Epithelial cell of esophagus (primary cell): ENCODE results near the gene SLC2A4.

Experiments
- DNase-seq: peaks from one replicate; pipeline ENCODE4 v3.0.0; 2010; ENCODE audit warnings: low read depth
- H3K4me3 ChIP-seq: 2 replicates; pipeline ENCODE4 v1.5.1; 2011; ENCODE audit warnings: mild to moderate bottlenecking, low read length, control low read depth
- TF ChIP-seq, protein P1 (sequence below): IDR thresholded peaks from 2 replicates; pipeline ENCODE4 v1.5.1; 2011; ENCODE audit warnings: low read depth, mild to moderate bottlenecking, low read length, control low read depth, inconsistent platforms; ENCODE audit not compliant: insufficient read depth; ENCODE audit errors: missing control alignments

The SLC2A4 gene

DNA sequence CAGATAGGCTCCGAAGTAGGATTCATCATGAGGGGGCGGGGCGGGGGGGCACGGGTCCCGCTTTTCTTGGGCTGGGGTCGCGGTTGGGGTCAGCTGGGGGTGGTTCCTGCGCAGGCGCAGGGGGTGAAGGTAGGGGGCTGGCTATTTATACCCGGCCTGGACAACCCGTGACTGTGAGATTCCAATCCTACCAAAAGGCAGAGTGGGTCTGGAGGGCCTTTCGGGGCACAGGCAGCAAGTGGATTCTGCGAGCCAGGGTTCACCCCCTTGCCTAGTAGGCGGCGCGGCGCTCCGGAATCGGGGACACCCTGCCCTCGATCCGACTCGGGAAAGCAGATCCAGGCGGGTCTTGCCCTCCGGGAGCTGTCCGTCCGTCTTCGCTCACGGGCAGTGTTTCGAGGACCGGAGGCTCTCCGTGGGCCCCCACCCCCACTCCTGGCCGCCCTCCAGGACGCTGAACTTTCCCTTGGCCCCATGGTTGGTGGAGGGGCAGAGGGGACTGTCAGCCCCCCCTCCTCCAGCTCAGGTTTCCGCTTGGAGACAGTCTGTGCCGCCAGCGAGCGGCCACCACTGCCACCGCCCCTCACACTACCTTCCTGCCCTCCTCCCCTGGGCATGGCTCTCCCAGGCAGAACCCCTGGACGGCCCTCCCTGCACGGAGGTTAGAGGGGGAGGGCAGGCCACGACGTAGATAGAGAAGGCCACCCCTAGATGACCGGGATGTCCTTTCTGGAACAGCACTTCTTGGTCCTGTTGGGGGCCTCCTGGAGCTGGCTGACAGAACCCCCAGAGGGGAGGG is 634 bp downstream of the SLC2A4 start:
- TF ChIP-seq, protein P1, sequence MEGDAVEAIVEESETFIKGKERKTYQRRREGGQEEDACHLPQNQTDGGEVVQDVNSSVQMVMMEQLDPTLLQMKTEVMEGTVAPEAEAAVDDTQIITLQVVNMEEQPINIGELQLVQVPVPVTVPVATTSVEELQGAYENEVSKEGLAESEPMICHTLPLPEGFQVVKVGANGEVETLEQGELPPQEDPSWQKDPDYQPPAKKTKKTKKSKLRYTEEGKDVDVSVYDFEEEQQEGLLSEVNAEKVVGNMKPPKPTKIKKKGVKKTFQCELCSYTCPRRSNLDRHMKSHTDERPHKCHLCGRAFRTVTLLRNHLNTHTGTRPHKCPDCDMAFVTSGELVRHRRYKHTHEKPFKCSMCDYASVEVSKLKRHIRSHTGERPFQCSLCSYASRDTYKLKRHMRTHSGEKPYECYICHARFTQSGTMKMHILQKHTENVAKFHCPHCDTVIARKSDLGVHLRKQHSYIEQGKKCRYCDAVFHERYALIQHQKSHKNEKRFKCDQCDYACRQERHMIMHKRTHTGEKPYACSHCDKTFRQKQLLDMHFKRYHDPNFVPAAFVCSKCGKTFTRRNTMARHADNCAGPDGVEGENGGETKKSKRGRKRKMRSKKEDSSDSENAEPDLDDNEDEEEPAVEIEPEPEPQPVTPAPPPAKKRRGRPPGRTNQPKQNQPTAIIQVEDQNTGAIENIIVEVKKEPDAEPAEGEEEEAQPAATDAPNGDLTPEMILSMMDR = no peak
- H3K4me3 ChIP-seq = peak overlapping the region; percentile 41
- DNase-seq = no peak

DNA sequence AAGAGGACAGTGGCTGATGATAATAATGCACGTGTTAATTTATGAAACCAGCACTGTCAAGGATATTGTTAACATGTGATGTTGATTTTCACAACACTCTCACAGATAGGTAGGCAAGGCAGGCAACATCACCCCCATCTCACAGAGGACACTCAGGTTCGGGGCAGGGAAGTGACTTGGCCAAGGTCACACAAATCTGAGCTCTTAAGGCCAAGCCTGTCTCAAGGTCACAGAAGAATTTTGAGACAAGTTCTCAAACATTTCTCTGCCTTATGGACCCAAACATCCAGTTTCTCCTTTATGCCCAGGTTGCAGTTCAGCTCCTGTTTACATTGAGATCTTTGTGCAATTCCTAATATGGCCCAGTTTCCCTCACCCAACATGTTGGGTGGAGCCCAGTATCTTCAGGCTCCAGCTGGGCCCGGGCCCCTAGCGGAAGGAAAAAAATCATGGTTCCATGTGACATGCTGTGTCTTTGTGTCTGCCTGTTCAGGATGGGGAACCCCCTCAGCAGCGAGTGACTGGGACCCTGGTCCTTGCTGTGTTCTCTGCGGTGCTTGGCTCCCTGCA is 1.3 kb downstream of the SLC2A4 start:
- no peak for DNase-seq
- H3K4me3 ChIP-seq = no peak overlapping the region
- TF ChIP-seq, protein P1 = peak; percentile 10

DNA sequence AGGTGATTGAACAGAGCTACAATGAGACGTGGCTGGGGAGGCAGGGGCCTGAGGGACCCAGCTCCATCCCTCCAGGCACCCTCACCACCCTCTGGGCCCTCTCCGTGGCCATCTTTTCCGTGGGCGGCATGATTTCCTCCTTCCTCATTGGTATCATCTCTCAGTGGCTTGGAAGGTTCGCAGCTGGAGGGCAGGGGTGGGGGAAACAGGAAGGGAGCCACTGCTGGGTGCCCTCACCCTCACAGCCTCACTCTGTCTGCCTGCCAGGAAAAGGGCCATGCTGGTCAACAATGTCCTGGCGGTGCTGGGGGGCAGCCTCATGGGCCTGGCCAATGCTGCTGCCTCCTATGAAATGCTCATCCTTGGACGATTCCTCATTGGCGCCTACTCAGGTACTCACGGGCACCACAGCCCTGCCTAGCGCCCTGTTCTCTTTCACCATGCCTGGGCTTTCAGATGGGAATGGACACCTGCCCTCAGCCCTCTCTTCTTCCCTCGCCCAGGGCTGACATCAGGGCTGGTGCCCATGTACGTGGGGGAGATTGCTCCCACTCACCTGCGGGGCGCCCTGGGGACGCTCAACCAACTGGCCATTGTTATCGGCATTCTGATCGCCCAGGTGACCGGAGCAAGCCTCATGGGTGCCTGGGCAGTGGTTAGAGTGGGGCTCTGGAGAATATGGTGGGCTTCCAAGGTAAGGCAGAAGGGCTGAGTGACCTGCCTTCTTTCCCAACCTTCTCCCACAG is 2.1 kb downstream of the SLC2A4 start:
- TF ChIP-seq, protein P1 = no peak
- no peak overlapping the region for H3K4me3 ChIP-seq
- DNase-seq = no peak

DNA sequence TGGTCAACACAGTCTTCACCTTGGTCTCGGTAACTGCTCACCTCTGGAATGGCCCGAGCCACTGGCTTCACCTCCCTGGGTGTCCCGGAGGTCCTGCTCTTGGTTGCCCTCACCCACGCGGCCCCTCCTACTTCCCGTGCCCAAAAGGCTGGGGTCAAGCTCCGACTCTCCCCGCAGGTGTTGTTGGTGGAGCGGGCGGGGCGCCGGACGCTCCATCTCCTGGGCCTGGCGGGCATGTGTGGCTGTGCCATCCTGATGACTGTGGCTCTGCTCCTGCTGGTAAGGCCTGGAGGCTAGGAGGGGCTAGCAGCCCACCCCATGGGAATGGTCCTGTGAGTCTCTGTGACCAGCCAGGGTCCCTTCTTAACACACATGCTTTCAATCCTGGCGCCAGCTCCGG is 3.4 kb downstream of the SLC2A4 start:
- H3K4me3 ChIP-seq = no peak overlapping the region
- TF ChIP-seq, protein P1 = no peak
- DNase-seq = no peak

DNA sequence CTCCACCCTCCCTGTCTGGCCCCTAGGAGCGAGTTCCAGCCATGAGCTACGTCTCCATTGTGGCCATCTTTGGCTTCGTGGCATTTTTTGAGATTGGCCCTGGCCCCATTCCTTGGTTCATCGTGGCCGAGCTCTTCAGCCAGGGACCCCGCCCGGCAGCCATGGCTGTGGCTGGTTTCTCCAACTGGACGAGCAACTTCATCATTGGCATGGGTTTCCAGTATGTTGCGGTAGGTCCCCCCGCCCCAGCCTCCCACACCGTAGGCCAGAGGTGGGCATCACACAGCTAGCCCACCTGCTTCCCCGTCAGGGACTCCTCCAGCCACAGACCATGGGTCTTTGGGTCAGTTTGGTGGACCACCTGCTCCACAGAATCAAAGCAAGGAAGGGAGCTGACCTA is 4.2 kb downstream of the SLC2A4 start:
- TF ChIP-seq, protein P1 = no peak
- DNase-seq = no peak
- no peak overlapping the region for H3K4me3 ChIP-seq

DNA sequence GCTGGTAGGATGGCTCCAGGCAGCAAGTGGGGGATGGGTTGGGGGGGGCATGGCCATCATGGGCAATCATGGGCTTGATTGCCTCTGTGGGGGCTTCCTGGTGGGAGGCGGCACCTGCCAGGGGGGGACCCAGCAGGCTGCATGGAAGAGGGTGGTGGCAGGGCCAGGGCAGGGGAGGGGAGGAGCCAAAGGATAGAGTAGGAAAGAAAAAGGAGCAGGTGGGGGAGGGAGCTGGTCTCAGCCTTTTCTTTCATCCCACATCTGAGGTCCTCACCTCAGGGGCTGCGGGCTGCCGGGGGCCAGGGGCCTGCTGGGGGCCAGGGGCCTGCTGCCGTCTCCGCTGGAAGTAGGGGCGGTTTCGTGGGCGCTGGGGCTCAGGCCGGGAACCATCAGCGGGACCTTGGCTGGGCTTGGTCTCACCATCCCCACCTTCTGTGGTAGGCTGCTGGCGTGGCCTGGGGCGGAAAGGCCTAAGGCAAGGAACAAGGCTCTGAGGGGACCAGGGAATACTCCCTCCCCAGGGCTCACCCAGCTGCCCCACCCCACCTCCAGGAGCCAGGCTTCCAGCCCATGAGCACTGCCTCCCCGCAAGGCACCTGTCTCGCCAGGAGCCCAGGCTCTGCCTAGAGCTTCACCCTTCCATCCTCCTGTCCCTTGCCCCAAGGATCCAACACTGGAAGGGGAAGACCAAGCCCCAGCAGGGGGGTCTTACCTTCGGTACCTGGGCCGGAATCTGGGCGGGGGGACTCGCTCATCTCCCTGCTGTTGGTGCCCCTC is 7.9 kb downstream of the SLC2A4 start:
- no peak for DNase-seq
- TF ChIP-seq, protein P1 = no peak
- H3K4me3 ChIP-seq = no peak overlapping the region
